H9 (cell line): ENCODE data around the gene FAM89B. TPM values are rescaled to one million over a fixed set of nuclear protein-coding genes. Genes with fewer than 3 reads are reported as not detected.

ENCODE experiments used
- DNase-seq: peaks from one replicate; pipeline ENCODE4 v3.0.0-alpha.2; 2017
- H2AFZ ChIP-seq: one replicate; pipeline ENCODE4 v1.6.1; 2013; ENCODE audit warnings: mild to moderate bottlenecking, low read length, control low read depth, moderate library complexity
- H2AK5ac ChIP-seq: 2 replicates; pipeline ENCODE4 v1.6.1; 2013; ENCODE audit warnings: low read length, control low read depth, mixed read lengths; ENCODE audit not compliant: insufficient read length
- H2BK120ac ChIP-seq: one replicate; pipeline ENCODE4 v1.6.1; 2013; ENCODE audit warnings: low read depth, mild to moderate bottlenecking, low read length, control low read depth, inconsistent platforms; ENCODE audit not compliant: poor library complexity, severe bottlenecking
- H2BK12ac ChIP-seq: 2 replicates; pipeline ENCODE4 v1.6.1; 2013; ENCODE audit warnings: low read length, control low read depth, mixed read lengths, low read depth; ENCODE audit not compliant: insufficient read length
- H2BK15ac ChIP-seq: 2 replicates; pipeline ENCODE4 v1.6.1; 2013; ENCODE audit warnings: low read depth, low read length, control low read depth
- H2BK20ac ChIP-seq: one replicate; pipeline ENCODE4 v1.6.1; 2013; ENCODE audit warnings: low read depth, mild to moderate bottlenecking, low read length, control low read depth, inconsistent platforms; ENCODE audit not compliant: poor library complexity, severe bottlenecking
- H2BK5ac ChIP-seq: 2 replicates; pipeline ENCODE4 v1.6.1; 2013; ENCODE audit warnings: low read length, control low read depth, mixed read lengths; ENCODE audit not compliant: insufficient read length
- H3K14ac ChIP-seq: 2 replicates; pipeline ENCODE4 v1.6.1; 2013; ENCODE audit warnings: low read length, control low read depth; ENCODE audit not compliant: insufficient read depth
- H3K18ac ChIP-seq: 2 replicates; pipeline ENCODE4 v1.6.1; 2013; ENCODE audit warnings: low read depth, mild to moderate bottlenecking, mixed read lengths, low read length, control low read depth; ENCODE audit not compliant: insufficient read length
- H3K23ac ChIP-seq: 2 replicates; pipeline ENCODE4 v1.6.1; 2013; ENCODE audit warnings: low read length, control low read depth, mixed read lengths, low read depth; ENCODE audit not compliant: insufficient read length
- H3K23me2 ChIP-seq: 2 replicates; pipeline ENCODE4 v1.6.1; 2013; ENCODE audit warnings: low read depth, mild to moderate bottlenecking, mixed read lengths, low read length, control low read depth; ENCODE audit not compliant: insufficient read length, poor library complexity, severe bottlenecking
- H3K27ac ChIP-seq: 2 replicates; pipeline ENCODE4 v1.5.1; 2013; ENCODE audit warnings: low read length, control low read depth, mixed read lengths, low read depth; ENCODE audit not compliant: insufficient read length
- H3K27me3 ChIP-seq: 2 replicates; pipeline ENCODE4 v1.6.1; 2013; ENCODE audit warnings: low read length, control low read depth, inconsistent platforms; ENCODE audit not compliant: insufficient read depth
- H3K4ac ChIP-seq: 2 replicates; pipeline ENCODE4 v1.6.1; 2013; ENCODE audit warnings: low read depth, mild to moderate bottlenecking, control low read depth, inconsistent platforms, low read length, moderate library complexity
- H3K4me1 ChIP-seq: 2 replicates; pipeline ENCODE4 v1.6.1; 2013; ENCODE audit warnings: low read length, control low read depth, inconsistent platforms; ENCODE audit not compliant: insufficient read depth
- H3K4me2 ChIP-seq: 2 replicates; pipeline ENCODE4 v1.6.1; 2013; ENCODE audit warnings: low read length, control low read depth, mixed read lengths; ENCODE audit not compliant: insufficient read length, insufficient read depth
- H3K56ac ChIP-seq: 2 replicates; pipeline ENCODE4 v1.6.1; 2013; ENCODE audit warnings: low read depth, mild to moderate bottlenecking, mixed read lengths, low read length, control low read depth; ENCODE audit not compliant: insufficient read length
- H3K79me1 ChIP-seq: 2 replicates; pipeline ENCODE4 v1.6.1; 2013; ENCODE audit warnings: low read depth, mild to moderate bottlenecking, moderate library complexity, low read length, control low read depth, inconsistent platforms; ENCODE audit not compliant: insufficient read depth, poor library complexity, severe bottlenecking
- H3K79me2 ChIP-seq: 2 replicates; pipeline ENCODE4 v1.6.1; 2013; ENCODE audit warnings: low read length, control low read depth, inconsistent platforms; ENCODE audit not compliant: insufficient read depth
- H3K9ac ChIP-seq: 2 replicates; pipeline ENCODE4 v1.6.1; 2013; ENCODE audit warnings: low read length, control low read depth, mixed read lengths; ENCODE audit not compliant: insufficient read length; ENCODE audit errors: extremely low read depth
- H3K9me3 ChIP-seq: one replicate; pipeline ENCODE4 v1.6.1; 2013; ENCODE audit warnings: low read depth, low read length, inconsistent platforms; ENCODE audit not compliant: control insufficient read depth
- H3T11ph ChIP-seq: one replicate; pipeline ENCODE4 v1.6.1; 2013; ENCODE audit warnings: mild to moderate bottlenecking, low read length, control low read depth, inconsistent platforms
- H4K20me1 ChIP-seq: one replicate; pipeline ENCODE4 v1.6.1; 2013; ENCODE audit not compliant: control insufficient read depth, insufficient read length, insufficient read depth
- H4K5ac ChIP-seq: 2 replicates; pipeline ENCODE4 v1.6.1; 2013; ENCODE audit warnings: low read depth, mild to moderate bottlenecking, mixed read lengths, low read length, control low read depth; ENCODE audit not compliant: insufficient read length
- H4K8ac ChIP-seq: replicated peaks from 2 replicates; pipeline ENCODE4 v1.6.1; 2013; ENCODE audit warnings: low read length, control low read depth, mixed read lengths, low read depth; ENCODE audit not compliant: insufficient read length
- H4K91ac ChIP-seq: 2 replicates; pipeline ENCODE4 v1.6.1; 2013; ENCODE audit warnings: low read depth, mild to moderate bottlenecking, moderate library complexity, mixed read lengths, low read length, control low read depth; ENCODE audit not compliant: insufficient read length
- H3K27ac Mint-ChIP-seq, 3 experiments: 2 replicates in 2 of 3; 3 replicates in 1 of 3; pipeline ENCODE4 v1.8.0; 2020 to 2021; ENCODE audit warnings: mixed read lengths in 3 of 3, mild to moderate bottlenecking in 1 of 3, moderate library complexity in 1 of 3
- H3K27me3 Mint-ChIP-seq: 2 replicates; pipeline ENCODE4 v1.8.0; 2021; ENCODE audit warnings: low read depth, mild to moderate bottlenecking, moderate library complexity, mixed read lengths
- H3K36me3 Mint-ChIP-seq, 3 experiments: 2 replicates in 2 of 3; 3 replicates in 1 of 3; pipeline ENCODE4 v1.8.0; 2020 to 2021; ENCODE audit warnings: low read depth in 3 of 3, mixed read lengths in 3 of 3; ENCODE audit not compliant: insufficient read depth in 1 of 3
- H3K4me1 Mint-ChIP-seq, 2 experiments: 2 replicates each; pipeline ENCODE4 v1.8.0; 2020; ENCODE audit warnings: mixed read lengths in 2 of 2
- H3K4me3 Mint-ChIP-seq, 2 experiments: 2 replicates in 1 of 2; 3 replicates in 1 of 2; pipeline ENCODE4 v1.8.0; 2020 to 2021; ENCODE audit warnings: mild to moderate bottlenecking in 2 of 2, mixed read lengths in 2 of 2, moderate library complexity in 1 of 2
- H3K9me3 Mint-ChIP-seq, 2 experiments: 2 replicates in 1 of 2; 3 replicates in 1 of 2; pipeline ENCODE4 v1.8.0; 2020; ENCODE audit warnings: mild to moderate bottlenecking in 2 of 2, mixed read lengths in 2 of 2, moderate library complexity in 1 of 2
- WGBS: extraction: QIAGEN DNeasy Blood & Tissue Kit; methylation state at CpG from one replicate; pipeline ENCODE4 v1.1.7; 2013; ENCODE audit warnings: missing lambda C conversion rate, low lambda C conversion rate, mixed read lengths; ENCODE audit not compliant: insufficient read length; ENCODE audit errors: extremely low coverage; 5-methylcytosine and 5-hydroxymethylcytosine counted together
- total RNA-seq: library from RNA; stranded (reverse); gene quantifications from 2 replicates; pipeline ENCODE4 v1.2.1, GENCODE V29; 2021
- TF ChIP-seq, protein P1 (sequence below): fragments of 200-600 bp; sonication (generic); conservative IDR thresholded peaks from 3 replicates; pipeline ENCODE4 v1.8.0; 2021; ENCODE audit warnings: antibody characterized with exemption, mild to moderate bottlenecking

The FAM89B gene
- total RNA-seq, 1 experiment from 2014 or later = 21.7 TPM

DNA sequence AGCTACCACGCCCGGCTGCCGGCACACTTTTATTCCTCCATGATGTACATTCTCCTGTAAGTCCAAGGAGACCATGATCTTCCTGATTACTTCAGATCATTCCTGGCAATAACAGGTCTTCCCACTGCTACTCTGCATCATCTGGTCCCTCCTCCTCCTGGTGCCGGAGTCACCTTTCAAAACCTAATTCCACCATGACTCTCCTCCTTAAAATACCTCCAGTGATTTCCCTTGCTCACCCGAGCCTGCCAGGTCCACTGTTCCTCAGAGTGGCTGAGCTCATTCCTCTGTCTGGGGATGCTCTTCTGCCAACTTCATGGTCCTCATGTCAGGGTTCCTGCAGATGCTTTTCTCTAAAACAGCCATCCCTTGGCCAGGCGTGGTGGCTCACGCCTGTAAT lies 10.3 kb upstream of the FAM89B start:
- no peak overlapping the region for H2BK5ac ChIP-seq
- no peak overlapping the region for H3K14ac ChIP-seq
- no peak overlapping the region for H4K5ac ChIP-seq
- no peak overlapping the region for H3K4ac ChIP-seq
- no peak overlapping the region for H3K56ac ChIP-seq
- H4K91ac ChIP-seq = no peak overlapping the region
- no peaks in the 10 kb centered on the region; the same call in 1 of the 2 replicates for H3K27me3 ChIP-seq
- Mint-ChIP-seq H3K36me3 (no peaks in the 10 kb centered on the region), H3K27me3 (peaks cover 26% of the 10 kb centered on the region), H3K27ac (no peak overlapping the region; a peak in 1 of 7 replicates), H3K4me3 (no peak overlapping the region), H3K9me3 (no peaks in the 10 kb centered on the region), H3K4me1 (peaks cover 27 to 40% of the 10 kb centered on the region in 2 experiments)
- no peak overlapping the region for H3K18ac ChIP-seq
- H4K8ac ChIP-seq = no peak overlapping the region
- H2AFZ ChIP-seq = no peak overlapping the region
- H3K79me2 ChIP-seq = no peaks in the 10 kb centered on the region
- H3K4me2 ChIP-seq = no peak overlapping the region
- H3K27ac ChIP-seq = no peak overlapping the region
- H3K23ac ChIP-seq = no peak overlapping the region
- H2BK15ac ChIP-seq = no peak overlapping the region
- peaks cover 5% of the 10 kb centered on the region; the same call in 1 of the 2 replicates for H3K4me1 ChIP-seq
- H3K9ac ChIP-seq = no peak overlapping the region
- H3K79me1 ChIP-seq = no peaks in the 10 kb centered on the region
- no peak overlapping the region for H2AK5ac ChIP-seq
- H4K20me1 ChIP-seq = no peaks in the 10 kb centered on the region
- no peaks in the 10 kb centered on the region for H3K9me3 ChIP-seq
- H2BK20ac ChIP-seq = no peak overlapping the region
- H3T11ph ChIP-seq = no peak overlapping the region
- no peaks in the 10 kb centered on the region for H3K23me2 ChIP-seq
- no peak overlapping the region for H2BK12ac ChIP-seq
- DNase-seq = no peak
- TF ChIP-seq, protein P1, sequence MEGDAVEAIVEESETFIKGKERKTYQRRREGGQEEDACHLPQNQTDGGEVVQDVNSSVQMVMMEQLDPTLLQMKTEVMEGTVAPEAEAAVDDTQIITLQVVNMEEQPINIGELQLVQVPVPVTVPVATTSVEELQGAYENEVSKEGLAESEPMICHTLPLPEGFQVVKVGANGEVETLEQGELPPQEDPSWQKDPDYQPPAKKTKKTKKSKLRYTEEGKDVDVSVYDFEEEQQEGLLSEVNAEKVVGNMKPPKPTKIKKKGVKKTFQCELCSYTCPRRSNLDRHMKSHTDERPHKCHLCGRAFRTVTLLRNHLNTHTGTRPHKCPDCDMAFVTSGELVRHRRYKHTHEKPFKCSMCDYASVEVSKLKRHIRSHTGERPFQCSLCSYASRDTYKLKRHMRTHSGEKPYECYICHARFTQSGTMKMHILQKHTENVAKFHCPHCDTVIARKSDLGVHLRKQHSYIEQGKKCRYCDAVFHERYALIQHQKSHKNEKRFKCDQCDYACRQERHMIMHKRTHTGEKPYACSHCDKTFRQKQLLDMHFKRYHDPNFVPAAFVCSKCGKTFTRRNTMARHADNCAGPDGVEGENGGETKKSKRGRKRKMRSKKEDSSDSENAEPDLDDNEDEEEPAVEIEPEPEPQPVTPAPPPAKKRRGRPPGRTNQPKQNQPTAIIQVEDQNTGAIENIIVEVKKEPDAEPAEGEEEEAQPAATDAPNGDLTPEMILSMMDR = no peak
- H2BK120ac ChIP-seq = no peak overlapping the region
- no CpG with 5 or more reads among the region's 7 CpGs for WGBS
